ENCODE results near the gene NLK. TPM values are rescaled to one million over a fixed set of nuclear protein-coding genes. Genes with fewer than 3 reads are reported as not detected.

The NLK gene
- total RNA-seq, 1 experiment from 2014 or later, result 31.8 TPM

DNA sequence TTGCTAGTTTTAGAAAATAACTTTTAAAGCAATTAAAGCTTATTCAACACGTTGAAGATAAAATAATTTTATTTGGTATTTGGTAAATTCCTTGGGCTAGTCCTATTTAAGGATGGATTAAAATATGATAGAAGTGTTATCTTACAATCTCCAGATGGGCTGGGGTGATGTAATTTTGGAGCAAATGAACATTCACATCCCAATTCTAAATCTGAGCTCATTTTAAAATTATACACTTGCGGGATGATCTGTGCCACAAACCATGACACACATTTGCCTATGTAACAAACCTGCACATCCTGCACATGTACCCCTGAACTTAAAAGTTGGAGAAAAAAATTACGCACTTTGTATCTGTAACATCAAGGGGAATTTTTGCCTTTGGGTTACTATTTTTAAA, 31.5 kb downstream of the NLK start:
- Histone ChIP-seq H4K91ac (ENCODE audit: insufficient read length, low read depth, low read length) (no peak overlapping the region), H2AFZ (ENCODE audit: low read length) (no peak overlapping the region), H3K23me2 (ENCODE audit: insufficient read length, low read depth, low read length, poor library complexity, severe bottlenecking) (no peaks in the 10 kb centered on the region), H3K56ac (ENCODE audit: insufficient read length, low read depth, low read length) (no peak overlapping the region), H3K4me2 (ENCODE audit: insufficient read depth, insufficient read length, low read length) (no peak overlapping the region), H3K27ac (ENCODE audit: insufficient read length, low read depth, low read length) (no peak overlapping the region), H3K4ac (ENCODE audit: low read depth, low read length) (no peak overlapping the region), H3K18ac (ENCODE audit: insufficient read length, low read depth, low read length) (no peak overlapping the region), H3K79me2 (ENCODE audit: insufficient read depth, low read length) (peaks cover 15% of the 10 kb centered on the region; the same call in 1 of the 2 replicates), H3K79me1 (ENCODE audit: insufficient read depth, low read depth, low read length, poor library complexity, severe bottlenecking) (peaks cover 5% of the 10 kb centered on the region), H2BK15ac (ENCODE audit: low read depth, low read length) (no peak overlapping the region), H3K27me3 (ENCODE audit: insufficient read depth, low read length) (no peaks in the 10 kb centered on the region), H2BK20ac (ENCODE audit: low read depth, low read length, poor library complexity, severe bottlenecking) (no peak overlapping the region), H3T11ph (ENCODE audit: low read length) (no peak overlapping the region), H4K5ac (ENCODE audit: insufficient read length, low read depth, low read length) (no peak overlapping the region), H2BK5ac (ENCODE audit: insufficient read length, low read length) (no peak overlapping the region), H3K9ac (ENCODE audit: extremely low read depth, insufficient read length, low read length) (no peak overlapping the region), H3K14ac (ENCODE audit: insufficient read depth, low read length) (no peak overlapping the region), H4K8ac (replicated peaks; ENCODE audit: insufficient read length, low read depth, low read length) (no peak overlapping the region), H3K23ac (ENCODE audit: insufficient read length, low read depth, low read length) (no peak overlapping the region), H3K9me3 (ENCODE audit: control insufficient read depth, low read depth, low read length) (no peaks in the 10 kb centered on the region), H4K20me1 (ENCODE audit: control insufficient read depth, insufficient read depth, insufficient read length) (no peaks in the 10 kb centered on the region), H2BK12ac (ENCODE audit: insufficient read length, low read depth, low read length) (no peak overlapping the region), H3K4me1 (ENCODE audit: insufficient read depth, low read length) (peaks cover 2% of the 10 kb centered on the region; the same call in 1 of the 2 replicates), H2BK120ac (ENCODE audit: low read depth, low read length, poor library complexity, severe bottlenecking) (no peak overlapping the region), H2AK5ac (ENCODE audit: insufficient read length, low read length) (no peak overlapping the region)
- H3K27ac Mint-ChIP-seq, result no peak overlapping the region
- peaks cover 16 to 21% (median 17%) of the 10 kb centered on the region in 3 experiments for H3K36me3 Mint-ChIP-seq (ENCODE audit: insufficient read depth in 1 of 3, low read depth in 3 of 3)
- H3K4me3 Mint-ChIP-seq, result no peak overlapping the region
- TF ChIP-seq, protein P1, sequence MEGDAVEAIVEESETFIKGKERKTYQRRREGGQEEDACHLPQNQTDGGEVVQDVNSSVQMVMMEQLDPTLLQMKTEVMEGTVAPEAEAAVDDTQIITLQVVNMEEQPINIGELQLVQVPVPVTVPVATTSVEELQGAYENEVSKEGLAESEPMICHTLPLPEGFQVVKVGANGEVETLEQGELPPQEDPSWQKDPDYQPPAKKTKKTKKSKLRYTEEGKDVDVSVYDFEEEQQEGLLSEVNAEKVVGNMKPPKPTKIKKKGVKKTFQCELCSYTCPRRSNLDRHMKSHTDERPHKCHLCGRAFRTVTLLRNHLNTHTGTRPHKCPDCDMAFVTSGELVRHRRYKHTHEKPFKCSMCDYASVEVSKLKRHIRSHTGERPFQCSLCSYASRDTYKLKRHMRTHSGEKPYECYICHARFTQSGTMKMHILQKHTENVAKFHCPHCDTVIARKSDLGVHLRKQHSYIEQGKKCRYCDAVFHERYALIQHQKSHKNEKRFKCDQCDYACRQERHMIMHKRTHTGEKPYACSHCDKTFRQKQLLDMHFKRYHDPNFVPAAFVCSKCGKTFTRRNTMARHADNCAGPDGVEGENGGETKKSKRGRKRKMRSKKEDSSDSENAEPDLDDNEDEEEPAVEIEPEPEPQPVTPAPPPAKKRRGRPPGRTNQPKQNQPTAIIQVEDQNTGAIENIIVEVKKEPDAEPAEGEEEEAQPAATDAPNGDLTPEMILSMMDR (conservative IDR thresholded peaks at IDR 0.05), result no peak
- H3K9me3 Mint-ChIP-seq, result peaks cover 11 to 17% of the 10 kb centered on the region in 2 experiments; a peak in 4 of 5 replicates
- no peaks in the 10 kb centered on the region for H3K27me3 Mint-ChIP-seq (ENCODE audit: low read depth)
- WGBS (ENCODE audit: extremely low coverage, insufficient read length, low lambda C conversion rate), result no CpG with 5 or more reads among the region's 3 CpGs
- no peak for DNase-seq
- H3K4me1 Mint-ChIP-seq, result peaks cover 24 to 34% of the 10 kb centered on the region in 2 experiments

Measured in H9 (cell line).